Activated T-helper 9 cell treated with anti-CD3 and anti-CD28 coated beads, Interleukin-2, amount 50 U/mL, for 16 hours (primary cell): ENCODE measurements around the gene TAX1BP3.
A peak's percentile ranks its signal among the peaks of the same experiment; 100 is the strongest.

Experiments
- DNase-seq: peaks from one replicate; pipeline ENCODE4 v3.0.0-alpha.2; 2020; ENCODE audit warnings: low read depth

TAX1BP3 gene

DNA sequence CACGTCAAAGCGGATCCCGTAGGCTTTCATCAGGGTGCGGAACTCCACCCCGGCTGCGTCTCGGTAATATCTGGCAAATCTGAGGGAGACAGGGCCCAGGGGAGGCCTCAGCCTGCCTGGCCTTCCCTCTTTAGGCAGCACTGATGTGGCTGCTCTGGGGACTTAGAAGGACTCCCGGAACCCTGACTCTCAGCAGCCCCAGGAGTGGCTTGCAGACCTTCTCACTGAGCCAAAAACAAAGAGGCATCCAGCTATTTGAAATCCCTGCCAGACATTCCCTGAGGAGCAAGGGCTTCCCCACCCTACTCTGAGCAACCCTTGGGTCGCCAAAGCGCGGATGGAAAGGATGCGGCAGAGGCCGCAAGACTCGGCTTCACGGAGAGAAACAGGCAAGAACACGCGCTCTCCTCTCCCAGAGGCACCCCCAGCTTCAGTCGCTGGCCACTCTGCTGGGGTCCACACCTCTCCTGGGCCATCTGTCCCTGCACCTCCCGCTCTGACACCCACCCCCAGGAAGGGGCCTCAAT is 19.7 kb upstream of the TAX1BP3 start:
- no peak for DNase-seq

DNA sequence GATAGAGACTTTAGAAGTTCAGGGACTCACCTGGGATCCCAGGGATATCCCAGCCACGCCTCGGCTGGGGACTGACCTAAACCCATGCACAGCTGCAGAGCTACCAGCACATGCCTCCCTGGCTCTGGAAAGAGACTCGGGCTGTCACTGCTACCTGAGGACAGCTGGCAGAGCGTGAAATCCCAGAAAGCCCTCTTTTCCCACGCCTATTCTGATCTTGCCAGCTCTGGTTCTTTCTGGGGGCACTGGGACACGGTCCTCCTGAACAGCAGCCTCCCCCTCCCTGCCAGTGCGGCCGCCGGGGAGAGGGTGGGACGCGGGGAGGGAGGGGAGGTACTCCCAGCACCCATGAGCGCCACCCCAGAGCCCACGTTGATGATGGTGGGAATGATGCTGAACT is 16.8 kb upstream of the TAX1BP3 start:
- DNase-seq: no peak

DNA sequence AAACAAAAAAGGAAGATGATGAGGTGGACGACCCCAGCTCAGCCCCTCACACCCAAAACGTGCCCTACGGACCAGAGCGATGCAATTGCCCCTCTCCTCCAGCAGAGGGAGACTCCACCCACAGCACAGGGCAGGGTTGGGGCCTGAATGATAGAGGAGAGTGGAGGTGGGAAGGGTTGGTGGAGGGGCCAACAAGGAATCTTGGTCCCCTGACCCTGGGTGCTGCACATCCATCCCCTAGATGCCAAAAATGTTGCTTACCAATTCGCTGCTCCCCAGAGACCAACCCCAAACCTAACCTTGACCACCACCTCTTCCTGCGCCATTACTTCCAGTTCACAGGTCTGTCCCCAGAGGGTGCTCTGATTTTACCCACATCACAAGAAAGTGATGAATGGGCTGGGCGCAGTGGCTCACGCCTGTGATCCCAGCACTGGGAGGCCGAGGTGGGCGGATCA is 14.7 kb upstream of the TAX1BP3 start:
- DNase-seq: peak; percentile 41

DNA sequence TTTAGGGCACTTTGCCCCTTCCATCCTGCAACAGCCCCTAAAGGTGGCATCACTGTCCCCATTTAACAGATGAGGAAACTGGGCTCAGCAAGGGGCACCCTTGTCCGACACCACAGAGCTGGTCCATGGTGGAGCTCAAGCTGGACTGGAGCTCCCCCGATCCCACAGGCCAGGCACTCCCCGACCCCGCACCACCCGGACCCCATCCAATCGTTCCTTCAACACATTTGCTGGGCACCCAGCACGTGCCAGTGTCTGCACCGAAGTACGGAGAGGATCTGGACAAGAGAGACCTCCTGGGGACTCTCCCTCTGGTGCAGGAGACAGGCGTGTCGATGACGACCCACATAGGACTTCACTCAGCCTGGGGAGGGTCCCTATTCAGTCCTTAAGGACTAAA is 13.7 kb upstream of the TAX1BP3 start:
- DNase-seq: no peak

DNA sequence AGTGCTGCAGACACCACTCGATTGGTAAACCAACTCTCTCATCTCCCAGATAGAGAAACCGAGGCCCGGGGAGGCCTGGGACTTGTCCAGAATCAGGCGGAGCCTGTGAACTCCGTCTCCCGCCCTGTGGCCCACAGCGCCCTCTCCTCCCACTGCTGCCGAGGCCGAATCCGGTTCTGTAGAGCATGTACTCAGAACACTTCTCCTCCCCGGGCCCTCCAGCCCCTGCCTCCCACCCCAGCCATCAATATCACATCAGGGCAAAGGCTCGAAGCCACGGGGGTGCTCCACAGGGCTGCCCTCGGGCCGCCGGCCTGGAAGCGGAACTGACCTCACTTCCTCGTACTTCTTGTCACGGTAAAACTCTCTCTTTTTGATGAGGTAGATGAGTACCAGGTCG is 13.2 kb upstream of the TAX1BP3 start:
- DNase-seq: no peak

DNA sequence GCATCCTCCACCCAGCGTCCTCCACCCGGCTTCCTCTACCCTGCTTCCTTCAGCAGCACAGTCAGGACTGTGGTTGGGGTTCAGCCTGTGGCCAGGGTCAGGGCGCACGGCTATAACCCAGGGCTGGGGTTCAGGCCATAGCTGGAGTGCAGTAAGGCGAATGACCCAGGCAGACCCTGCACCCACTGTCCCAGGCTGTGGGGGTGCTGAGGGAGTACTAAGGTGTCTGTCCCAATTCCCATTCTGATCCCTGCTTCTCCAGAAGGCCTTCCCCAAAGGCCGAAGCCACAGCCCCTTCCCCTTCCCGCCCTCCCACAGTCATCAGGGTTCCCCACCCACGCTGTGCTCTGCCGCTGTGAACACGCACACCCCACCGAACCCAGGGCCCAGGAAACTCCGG is 12.7 kb upstream of the TAX1BP3 start:
- DNase-seq: no peak

DNA sequence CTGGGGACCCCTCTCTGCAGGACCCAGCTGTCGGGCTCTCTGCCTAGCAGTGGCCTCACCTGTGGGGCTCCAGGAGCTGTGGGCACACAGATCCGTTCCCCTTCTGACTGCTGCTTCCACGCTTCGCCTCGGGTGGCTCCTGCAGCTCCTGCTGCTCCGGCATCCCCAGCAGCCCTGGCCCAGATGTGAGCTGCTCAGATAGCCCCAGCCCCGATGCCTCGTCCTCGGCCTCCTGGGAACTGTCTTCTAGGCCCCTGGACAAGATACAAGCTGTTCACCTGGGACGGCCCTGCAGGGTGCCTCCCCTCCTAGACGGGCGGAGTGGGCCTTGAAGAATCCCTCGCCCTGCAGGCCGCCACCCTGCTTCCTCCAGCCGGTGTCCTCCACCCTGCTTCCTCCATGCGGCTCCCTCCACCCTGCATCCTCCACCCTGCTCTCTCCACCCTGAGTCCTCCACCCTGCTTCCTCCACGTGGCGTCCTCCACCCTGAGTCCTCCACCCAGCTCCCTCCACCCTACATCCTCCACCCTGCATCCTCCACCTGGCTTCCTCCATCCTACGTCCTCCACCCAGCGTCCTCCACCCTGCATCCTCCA is 11.3 kb upstream of the TAX1BP3 start:
- no peak for DNase-seq

DNA sequence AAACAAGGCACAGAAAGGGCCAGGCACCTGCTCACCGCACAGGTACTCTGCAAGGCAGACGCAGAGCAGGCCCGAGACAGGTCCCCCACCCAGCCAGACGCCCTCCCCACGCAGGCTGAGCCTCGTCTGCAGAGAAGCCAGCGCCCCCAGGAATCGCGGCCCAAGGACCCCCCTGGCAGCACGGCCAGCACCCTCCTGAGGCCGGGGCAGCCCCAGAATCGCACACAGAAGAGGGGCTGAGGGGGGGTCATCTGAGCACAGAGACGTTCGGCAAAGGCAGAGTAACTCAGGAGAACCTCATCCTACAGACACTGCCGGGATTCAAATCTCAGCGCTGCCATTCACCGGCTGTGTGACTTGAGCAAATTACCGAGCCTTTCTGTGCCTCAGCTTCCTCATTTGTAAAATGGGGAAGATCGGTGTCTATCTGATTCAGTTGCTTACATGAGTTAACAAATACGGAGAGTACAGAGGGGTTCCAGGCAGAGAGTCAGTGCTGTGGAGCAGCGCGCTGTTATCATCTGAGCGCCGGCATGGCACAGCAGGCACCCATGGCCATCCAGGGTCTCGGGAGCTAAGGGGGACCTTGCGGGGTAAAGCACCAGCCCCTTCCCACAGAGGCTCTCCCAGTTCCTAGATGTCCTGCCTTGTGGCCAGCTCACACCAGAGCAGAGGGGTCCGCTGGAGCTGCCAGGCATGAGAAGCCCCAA is 10.6 kb upstream of the TAX1BP3 start:
- DNase-seq: no peak

DNA sequence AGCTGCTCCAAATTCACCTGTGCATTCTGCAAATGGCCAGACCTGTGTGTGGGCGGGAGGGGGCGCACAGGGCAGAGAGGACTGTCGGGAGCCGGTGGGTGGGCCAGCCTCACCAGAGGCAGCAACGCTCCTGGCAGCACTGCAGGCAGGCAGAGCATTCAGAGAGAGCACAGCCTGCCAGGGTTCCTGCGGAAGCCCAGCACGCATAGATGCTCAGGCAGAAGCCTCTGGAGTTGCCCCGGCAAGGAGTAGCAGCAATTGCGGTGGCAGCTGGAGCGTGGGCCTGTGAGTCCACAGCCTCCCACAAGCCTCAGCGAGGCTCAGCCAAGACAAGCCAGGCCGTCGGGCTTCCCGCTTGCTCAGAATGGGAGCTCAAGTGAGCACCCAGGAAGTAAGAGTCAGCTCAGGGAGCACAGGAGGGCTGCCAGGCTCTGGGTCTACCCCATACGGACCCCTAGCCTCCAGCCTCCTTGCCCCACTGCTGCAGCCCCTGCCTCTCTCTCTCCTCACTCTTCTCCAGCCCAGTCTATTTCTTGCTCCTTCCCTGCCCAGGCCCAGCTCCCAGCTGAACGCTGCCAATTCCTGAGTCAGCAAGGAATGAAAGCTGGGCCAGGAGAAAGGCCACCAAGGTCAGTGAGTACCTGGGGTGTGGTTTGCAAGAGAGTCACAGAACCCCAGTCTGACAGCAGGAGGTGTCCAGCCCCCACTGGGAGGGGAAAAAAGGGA is 9.9 kb upstream of the TAX1BP3 start:
- no peak for DNase-seq

DNA sequence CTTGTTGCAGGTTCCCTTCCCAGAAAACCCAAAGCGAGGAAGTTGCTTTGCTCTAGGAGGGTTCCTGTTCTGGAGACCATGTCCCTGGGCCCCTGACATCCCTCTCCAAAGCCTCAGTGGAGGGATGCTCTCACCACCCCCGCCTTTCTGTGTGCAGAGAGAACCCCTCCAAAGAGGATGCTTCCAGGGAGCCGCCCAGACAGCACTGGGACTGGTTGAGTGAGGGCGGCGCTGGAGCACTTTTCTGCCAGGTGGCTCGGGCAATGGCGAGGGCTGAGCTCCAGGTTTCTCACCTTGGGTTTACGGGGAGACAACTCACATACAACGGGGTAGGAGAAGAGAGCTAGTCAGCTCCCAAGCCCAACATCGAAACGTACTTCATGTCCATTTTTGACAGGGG is 7.5 kb upstream of the TAX1BP3 start:
- no peak for DNase-seq

DNA sequence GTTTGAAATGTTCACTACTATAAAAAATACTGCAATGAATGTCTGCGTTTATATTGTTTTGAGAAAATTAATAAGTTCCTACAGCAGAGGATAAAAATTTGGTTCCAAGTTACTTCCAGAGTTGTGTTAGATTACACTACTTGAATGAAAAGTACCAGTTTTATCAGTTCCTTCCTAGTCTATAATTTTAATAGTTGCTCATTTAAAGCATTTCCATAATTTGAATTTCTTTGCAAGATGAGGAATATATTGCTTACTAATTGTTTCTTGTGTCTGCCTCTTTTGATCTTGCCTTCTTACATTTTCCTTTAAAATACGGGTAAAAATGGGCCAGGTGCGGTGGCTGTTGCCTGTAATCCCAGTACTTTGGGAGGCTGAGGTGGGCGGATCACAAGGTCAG is 4.2 kb upstream of the TAX1BP3 start:
- no peak for DNase-seq

DNA sequence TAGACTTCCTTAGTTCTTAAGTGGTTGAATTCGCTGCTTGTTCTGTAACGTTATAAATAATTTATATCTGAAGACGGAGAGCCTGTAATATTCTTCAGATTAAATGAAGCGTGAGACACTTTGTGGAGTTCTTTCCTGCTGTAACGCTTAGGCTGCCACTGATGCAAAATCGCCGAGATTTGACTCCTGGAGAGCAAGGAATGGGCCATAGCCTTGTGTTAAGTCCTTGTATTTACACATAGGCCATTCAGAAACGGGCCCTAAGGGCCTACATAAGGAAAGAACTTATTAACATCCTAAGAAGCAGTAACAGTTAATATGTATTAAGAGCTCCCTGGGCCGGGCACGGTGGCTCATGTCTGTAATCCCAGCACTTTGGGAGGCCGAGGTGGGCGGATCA is 1.2 kb upstream of the TAX1BP3 start:
- no peak for DNase-seq

DNA sequence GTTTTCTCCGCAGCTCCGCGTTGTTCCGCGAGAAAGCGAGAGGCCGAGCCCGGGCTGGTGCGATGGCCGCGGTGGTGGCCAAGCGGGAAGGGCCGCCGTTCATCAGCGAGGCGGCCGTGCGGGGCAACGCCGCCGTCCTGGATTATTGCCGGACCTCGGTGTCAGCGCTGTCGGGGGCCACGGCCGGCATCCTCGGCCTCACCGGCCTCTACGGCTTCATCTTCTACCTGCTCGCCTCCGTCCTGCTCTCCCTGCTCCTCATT is 638 bp upstream of the TAX1BP3 start:
- DNase-seq: no peak

DNA sequence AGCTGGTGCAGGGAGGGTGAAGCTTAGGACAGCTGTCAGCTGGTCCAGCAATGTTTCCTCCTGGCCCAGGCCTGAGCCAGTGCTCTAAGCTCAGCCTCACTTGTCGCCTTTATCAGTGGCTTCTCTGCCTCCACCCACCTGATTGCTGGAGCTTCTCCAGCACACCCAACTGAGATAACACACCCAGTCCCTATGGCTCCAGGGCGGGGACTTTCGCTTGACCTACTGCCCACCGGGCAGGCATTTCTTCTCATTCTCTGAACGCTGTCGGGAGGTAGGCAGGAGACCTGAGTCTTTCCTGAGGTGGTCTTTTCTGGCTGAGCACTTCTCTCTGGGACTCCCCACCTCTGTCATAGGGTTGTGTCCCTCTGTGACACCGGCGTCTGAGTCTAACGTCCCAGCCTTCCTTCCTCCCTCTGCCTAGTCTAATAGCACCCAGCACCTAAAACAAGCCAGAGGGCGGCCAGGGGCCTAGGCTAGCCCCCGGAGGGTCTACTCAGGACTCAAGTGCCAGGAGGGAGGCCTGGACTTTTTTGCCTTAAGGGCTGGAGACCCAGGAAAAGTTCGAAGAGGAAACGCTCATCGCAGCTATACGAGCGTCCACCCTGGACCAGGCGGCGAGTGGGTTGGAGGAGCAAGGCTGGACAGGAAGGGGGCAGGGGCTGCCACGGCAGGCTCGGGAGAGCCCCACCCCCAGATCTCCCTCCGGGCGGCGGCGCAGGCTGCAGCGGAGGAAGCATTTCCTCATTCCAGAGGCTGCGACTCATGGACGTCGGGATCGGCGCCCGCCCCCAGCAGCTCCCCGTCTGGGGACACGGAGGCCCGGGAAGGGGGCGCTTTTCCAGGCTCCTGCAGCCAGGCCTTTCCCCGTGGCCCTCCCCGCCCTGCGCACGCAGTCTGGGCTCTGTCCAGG is 756 bp downstream of the TAX1BP3 start:
- no peak for DNase-seq

DNA sequence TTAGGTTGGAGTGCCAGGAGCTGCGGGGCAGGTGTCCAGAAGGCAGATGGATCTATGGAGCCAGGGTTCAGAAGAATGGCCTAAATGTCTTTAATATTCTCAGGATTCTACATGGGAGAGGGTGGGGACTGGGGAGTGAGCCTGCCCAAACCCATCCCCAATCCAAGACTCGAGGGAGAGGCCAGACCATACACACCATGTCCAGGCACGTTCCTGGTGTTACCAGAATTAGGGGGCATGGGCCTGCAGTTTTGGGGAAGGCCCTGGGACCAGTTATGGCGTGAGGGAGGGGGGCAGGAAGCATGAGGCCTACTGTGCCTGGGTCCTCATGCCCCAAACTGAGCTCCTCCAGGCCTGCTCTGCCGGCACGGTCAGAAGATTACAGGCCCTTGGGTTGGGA is 1.9 kb downstream of the TAX1BP3 start:
- DNase-seq: no peak

DNA sequence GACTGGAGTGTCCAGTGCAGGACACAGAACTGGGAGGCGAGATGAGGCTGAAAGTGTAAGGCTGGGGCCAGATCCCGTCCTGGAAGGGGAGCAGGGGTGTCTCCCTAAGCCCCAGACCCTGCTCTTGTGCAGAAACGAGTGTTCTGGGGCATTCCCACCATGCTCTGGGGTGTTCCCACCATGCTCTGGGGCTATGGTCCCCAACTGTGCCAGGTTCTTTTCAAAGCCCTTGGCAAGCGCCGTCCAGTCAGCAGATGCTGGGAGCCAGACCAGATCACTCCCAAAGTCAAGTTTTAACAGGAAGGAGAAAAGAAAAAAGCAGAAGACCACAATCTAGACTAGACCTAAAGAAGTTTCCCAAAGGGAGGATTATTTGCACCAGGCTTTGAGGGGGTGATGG is 2.5 kb downstream of the TAX1BP3 start:
- DNase-seq: no peak

DNA sequence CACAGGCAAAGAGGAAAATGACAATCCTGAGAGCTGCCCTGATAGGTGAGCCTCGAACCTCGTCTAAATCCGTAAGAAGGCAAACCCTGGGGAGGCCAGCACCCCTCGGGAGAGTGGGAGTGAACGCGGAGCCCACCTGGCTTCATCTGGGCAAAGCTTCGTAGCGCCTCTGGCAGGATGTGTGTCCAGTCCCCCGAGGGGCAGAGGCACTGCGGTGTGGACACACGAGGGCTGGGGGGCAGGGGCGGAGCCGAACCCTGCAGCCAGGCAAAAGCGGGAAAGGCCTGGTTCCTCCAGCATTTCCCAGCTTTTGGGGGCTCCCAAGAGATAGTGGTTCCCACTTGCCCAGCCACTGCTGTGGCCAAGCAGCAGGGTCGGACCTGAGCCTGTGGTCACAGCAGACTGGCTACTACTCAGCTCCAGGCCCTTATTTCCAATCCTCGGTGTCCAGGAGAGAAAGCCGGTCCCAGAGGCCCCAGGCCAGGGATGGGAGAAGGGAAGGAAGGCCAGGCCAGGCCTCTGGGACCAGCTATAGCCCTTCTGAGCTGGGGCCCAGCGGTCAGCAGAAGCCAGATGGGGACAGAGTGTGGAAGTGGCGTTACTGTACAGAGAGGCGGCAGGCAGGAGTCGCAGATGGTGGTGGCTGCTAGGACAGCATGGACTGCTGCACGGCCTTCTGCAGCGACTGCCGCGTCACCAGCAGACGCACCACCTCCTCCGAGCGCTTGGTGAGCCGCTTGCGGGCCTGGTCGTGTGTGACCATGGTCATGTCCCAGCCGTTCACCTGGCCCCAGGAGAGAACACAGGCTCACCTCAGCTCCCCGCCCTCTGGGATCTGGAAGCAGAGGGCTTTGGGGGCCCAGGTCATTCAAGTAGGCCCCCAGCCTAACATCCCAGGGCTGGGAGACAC is 5.0 kb downstream of the TAX1BP3 start:
- DNase-seq: no peak

DNA sequence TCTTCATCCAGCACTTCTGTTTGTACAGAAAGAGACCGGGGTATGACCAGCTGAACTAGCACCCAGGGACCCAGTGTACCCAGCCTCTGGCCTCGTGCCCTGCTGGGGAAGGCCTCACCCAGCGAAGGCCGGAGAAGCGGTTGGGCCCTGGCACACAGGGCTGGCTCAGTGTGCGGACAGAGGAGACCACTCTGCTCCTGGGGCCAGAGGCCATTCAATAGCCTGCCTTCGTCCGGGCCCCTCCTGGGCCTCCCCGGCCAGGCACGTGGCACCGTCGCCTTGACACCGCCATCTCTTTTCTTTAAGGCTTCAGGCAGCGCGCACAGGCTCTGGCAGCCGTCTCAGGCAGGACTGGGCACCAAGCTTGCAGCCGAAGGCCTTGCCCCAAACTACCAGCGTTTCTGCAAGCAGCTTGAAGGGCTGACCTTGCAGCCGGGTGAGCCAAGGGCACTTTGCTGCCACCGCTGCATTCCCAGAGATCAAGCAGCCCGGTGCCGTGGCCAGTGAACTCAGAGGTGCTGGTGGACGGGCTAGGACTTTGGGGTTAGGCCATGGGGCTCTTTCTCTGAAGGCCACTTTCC is 8.0 kb downstream of the TAX1BP3 start:
- DNase-seq: no peak

DNA sequence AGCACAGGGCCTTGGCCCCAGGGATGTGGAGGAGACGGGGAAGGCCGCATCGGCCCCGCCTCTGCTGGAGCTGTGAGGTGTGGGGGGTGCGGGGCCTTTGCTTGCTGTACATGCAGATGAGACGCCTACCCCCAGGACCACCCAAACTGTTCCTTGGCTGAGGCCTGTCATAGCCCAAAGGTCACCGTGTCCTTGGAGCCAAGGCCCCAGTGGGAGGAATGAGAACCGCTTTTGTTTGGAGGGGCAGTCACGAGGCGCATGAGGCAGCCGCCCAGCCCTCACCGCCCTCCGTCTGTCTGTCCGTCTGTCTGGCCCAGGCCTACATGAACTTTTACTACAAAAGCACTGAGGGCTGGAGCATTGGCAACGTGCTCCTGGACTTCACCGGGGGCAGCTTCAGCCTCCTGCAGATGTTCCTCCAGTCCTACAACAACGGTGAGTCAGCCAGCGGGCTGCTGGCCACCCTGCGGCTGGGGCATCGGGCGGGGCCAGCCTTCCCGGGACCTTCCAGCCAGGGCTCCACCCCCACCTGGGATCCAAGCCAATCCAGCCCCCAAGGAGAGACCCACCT is 8.8 kb downstream of the TAX1BP3 start:
- DNase-seq: no peak

DNA sequence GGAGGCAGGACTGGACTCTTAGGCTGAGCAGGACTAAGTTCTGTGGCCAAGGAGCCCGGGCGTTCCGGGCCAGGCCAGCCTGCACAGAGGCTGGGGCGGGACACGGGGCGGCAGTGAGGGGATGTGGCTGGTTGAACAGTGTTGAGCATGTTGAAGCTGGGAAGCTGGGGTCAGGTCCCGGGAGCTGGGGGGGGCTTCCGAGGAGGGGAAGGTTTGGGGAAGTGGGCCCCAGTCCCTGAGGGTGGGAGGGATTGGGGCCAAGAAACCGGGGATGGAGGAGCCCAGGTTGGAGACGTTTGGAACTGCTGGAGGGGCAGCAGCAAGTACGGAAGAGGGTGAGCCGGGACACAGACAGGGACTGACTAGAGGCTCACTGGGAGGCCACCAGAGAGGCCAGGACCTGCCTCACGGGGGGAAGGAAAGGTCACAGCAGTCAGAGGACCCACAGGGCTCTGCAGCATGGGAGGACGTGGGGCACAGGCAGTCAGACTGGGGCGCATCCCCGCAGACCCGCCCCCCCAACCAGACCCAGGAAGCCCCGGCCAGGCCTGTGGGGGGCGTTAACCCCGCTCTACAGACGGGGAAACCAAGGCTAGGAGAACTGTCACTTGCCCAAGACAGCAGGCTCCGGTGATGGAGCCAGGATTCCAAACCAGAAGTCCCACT is 9.5 kb downstream of the TAX1BP3 start:
- no peak for DNase-seq
